ES-I3 (cell line): Measurements from ENCODE around the gene ZNF529.
"Not testable (repeated sequence)": the region's sequence is repeated elsewhere in the genome, so short reads cannot be mapped to it uniquely, and the experiment has no call there.

Experiments
- H3K36me3 ChIP-seq: 2 replicates; pipeline ENCODE4 v1.6.1; 2013; ENCODE audit warnings: mild to moderate bottlenecking, low read length, control low read depth, moderate library complexity; ENCODE audit not compliant: insufficient read depth
- H3K4me1 ChIP-seq: 2 replicates; pipeline ENCODE4 v1.6.1; 2013; ENCODE audit warnings: mild to moderate bottlenecking, control low read depth, low read length; ENCODE audit not compliant: insufficient read depth
- H3K9ac ChIP-seq: 2 replicates; pipeline ENCODE4 v1.6.1; 2013; ENCODE audit warnings: low read depth, mild to moderate bottlenecking, low read length, moderate library complexity
- H3K9me3 ChIP-seq: 2 replicates; pipeline ENCODE4 v1.6.1; 2013; ENCODE audit warnings: mild to moderate bottlenecking, low read length, moderate library complexity; ENCODE audit not compliant: control insufficient read depth, insufficient read depth

Gene ZNF529

GRCh38 chr19:36573020-36573894 lies at the start of gene ZNF529:
Gene ZNF529, minus strand, starts transcription at chr19:36573292. Its CDS starts 946 bp downstream, at chr19:36572346.
- peaks cover 11% of the 10 kb centered on the region for H3K36me3 ChIP-seq
- H3K9ac ChIP-seq: peak within 1 kb of the TSS; percentile 88
- no peaks in the 10 kb centered on the region for H3K9me3 ChIP-seq
- no peaks in the 10 kb centered on the region for H3K4me1 ChIP-seq

- Histone ChIP-seq H3K36me3 (peaks cover 6% of the 10 kb centered on the region), H3K9me3 (no peaks in the 10 kb centered on the region), H3K4me1 (no peaks in the 10 kb centered on the region), H3K9ac (peak overlapping the region; percentile 96)
Observed at GRCh38 chr19:36605877-36606478, 32.9 kb upstream of the ZNF529 start.

GRCh38 chr19:36605101-36605876 lies 32.2 kb upstream of the ZNF529 start, which contains the start of gene ZNF382:
Gene ZNF382, plus strand, starts transcription at chr19:36605313. Its CDS starts 4,602 bp downstream, at chr19:36609915.
- Histone ChIP-seq H3K9me3 (no peaks in the 10 kb centered on the region), H3K9ac (peak within 1 kb of the TSS; percentile 96), H3K36me3 (peaks cover 6% of the 10 kb centered on the region), H3K4me1 (no peaks in the 10 kb centered on the region)

GRCh38 chr19:36604656-36605100 lies 31.6 kb upstream of the ZNF529 start:
- Histone ChIP-seq H3K9me3 (no peaks in the 10 kb centered on the region), H3K9ac (peak overlapping the region; percentile 96), H3K36me3 (peaks cover 3% of the 10 kb centered on the region), H3K4me1 (no peaks in the 10 kb centered on the region)

- not testable (repeated sequence) for H3K9me3 ChIP-seq
Observed at GRCh38 chr19:36602681-36603080, 29.6 kb upstream of the ZNF529 start.

GRCh38 chr19:36579255-36579654 lies 6.2 kb upstream of the ZNF529 start:
- peaks cover 15% of the 10 kb centered on the region for H3K36me3 ChIP-seq
- H3K4me1 ChIP-seq: no peaks in the 10 kb centered on the region
- peaks cover 2% of the 10 kb centered on the region; the same call in 1 of the 2 replicates for H3K9me3 ChIP-seq
- H3K9ac ChIP-seq: no peak overlapping the region

More at GRCh38 chr19:36602681-36603080, 29.6 kb upstream of the ZNF529 start:
- not testable (repeated sequence) for H3K4me1 ChIP-seq, H3K36me3 ChIP-seq, H3K9ac ChIP-seq

GRCh38 chr19:36577271-36577996 lies 4.3 kb upstream of the ZNF529 start:
- no peaks in the 10 kb centered on the region for H3K4me1 ChIP-seq
- peaks cover 15% of the 10 kb centered on the region for H3K36me3 ChIP-seq
- peaks cover 2% of the 10 kb centered on the region; the same call in 1 of the 2 replicates for H3K9me3 ChIP-seq

GRCh38 chr19:36574741-36575140 lies 1.6 kb upstream of the ZNF529 start:
- Histone ChIP-seq H3K36me3 (peaks cover 11% of the 10 kb centered on the region), H3K9ac (peak overlapping the region; percentile 88), H3K9me3 (no peaks in the 10 kb centered on the region), H3K4me1 (no peaks in the 10 kb centered on the region)

More at GRCh38 chr19:36577271-36577996, 4.3 kb upstream of the ZNF529 start:
- H3K9ac ChIP-seq: no peak overlapping the region

- Histone ChIP-seq H3K9ac (peak overlapping the region; percentile 88), H3K36me3 (peaks cover 10% of the 10 kb centered on the region), H3K9me3 (no peaks in the 10 kb centered on the region), H3K4me1 (no peaks in the 10 kb centered on the region)
Observed at GRCh38 chr19:36573895-36574720, 1.0 kb upstream of the ZNF529 start.

- Histone ChIP-seq H3K36me3 (peaks cover 9% of the 10 kb centered on the region), H3K4me1 (no peaks in the 10 kb centered on the region), H3K9me3 (no peaks in the 10 kb centered on the region), H3K9ac (peak overlapping the region; percentile 88)
Observed at GRCh38 chr19:36572593-36573019, 486 bp downstream of the ZNF529 start.

GRCh38 chr19:36564391-36564790 lies 8.7 kb downstream of the ZNF529 start:
- H3K9me3 ChIP-seq: peaks cover 3% of the 10 kb centered on the region
- no peaks in the 10 kb centered on the region for H3K4me1 ChIP-seq
- no peak overlapping the region for H3K9ac ChIP-seq
- H3K36me3 ChIP-seq: peaks cover 3% of the 10 kb centered on the region; the same call in 1 of the 2 replicates

GRCh38 chr19:36547001-36547732 lies 25.9 kb downstream of the ZNF529 start:
- H3K36me3 ChIP-seq: peaks cover 4% of the 10 kb centered on the region
- H3K9ac ChIP-seq: no peak overlapping the region
- peaks cover 49% of the 10 kb centered on the region for H3K9me3 ChIP-seq
- H3K4me1 ChIP-seq: no peaks in the 10 kb centered on the region
